Testis (tissue), 3 donors: ENCODE results near the gene TNFSF13. TPM values are rescaled to one million over a fixed set of nuclear protein-coding genes. Genes with fewer than 3 reads are reported as not detected.
"Not testable (repeated sequence)": the region's sequence is repeated elsewhere in the genome, so short reads cannot be mapped to it uniquely, and the experiment has no call there.

ENCODE experiments used
- DNase-seq: peaks from one replicate; pipeline ENCODE4 v3.0.0-alpha.2; 2019
- H3K27ac ChIP-seq, 2 donors: fragments of 200-600 bp; sonication (generic); one replicate each; pipeline ENCODE4 v1.5.1; 2019
- H3K27me3 ChIP-seq: fragments of 200-600 bp; sonication (generic); one replicate; pipeline ENCODE4 v1.5.1; 2019
- H3K36me3 ChIP-seq: fragments of 200-600 bp; sonication (generic); one replicate; pipeline ENCODE4 v1.5.1; 2017; ENCODE audit warnings: low read depth; ENCODE audit errors: missing control alignments
- H3K4me1 ChIP-seq: fragments of 200-600 bp; sonication (generic); one replicate; pipeline ENCODE4 v1.5.1; 2019
- H3K4me3 ChIP-seq, 2 donors: fragments of 200-600 bp; sonication (generic); one replicate each; pipeline ENCODE4 v1.5.1; 2017 to 2019
- H3K9me3 ChIP-seq: fragments of 200-600 bp; sonication (generic); one replicate; pipeline ENCODE4 v1.5.1; 2017
- CTCF ChIP-seq, 3 experiments: fragments of 450-650 bp in 2 of 3; fragments of 200-600 bp in 1 of 3; sonication (generic) in 1 of 3; IDR thresholded peaks; one replicate each; pipeline ENCODE4 v1.5.1; 2016 to 2019; ENCODE audit warnings: antibody characterized with exemption in 3 of 3, mild to moderate bottlenecking in 2 of 3, moderate library complexity in 1 of 3
- POLR2A ChIP-seq: fragments of 450-650 bp; IDR thresholded peaks from one replicate; pipeline ENCODE4 v1.6.1; 2017; ENCODE audit warnings: antibody characterized with exemption, mild to moderate bottlenecking, moderate library complexity
- WGBS, 2 donors: methylation state at CpG; one replicate each; pipeline ENCODE4 v1.1.5; 2018; 5-methylcytosine and 5-hydroxymethylcytosine counted together
- intact Hi-C: fragments of 100-400 bp; cut with DNase I; formaldehyde crosslinking; loops from one replicate; pipeline ENCODE4 v1.15.1; 2023; ENCODE audit warnings: low total_unique reads
- polyA plus RNA-seq: library from polyadenylated mRNA; stranded (reverse); fragments of 350-450 nt; fragmentation: Illumina TruSeq; extraction: RNeasy Lipid Tissue Mini Kit (QIAGEN cat#74804); gene quantifications from one replicate; pipeline ENCODE4 v1.2.3, GENCODE V29; 2014; ENCODE audit warnings: low read depth, low replicate concordance; ENCODE audit not compliant: insufficient read depth
- small RNA-seq, 2 donors: library from RNA; depleted of rRNA; stranded (forward); fragments of <200 nt; gene quantifications; one replicate each; pipeline ENCODE3, GENCODE V24; 2016
- total RNA-seq, 2 donors: library from RNA; depleted of rRNA; stranded (reverse); fragments of >200 nt; gene quantifications; one replicate each; pipeline ENCODE4 v1.2.3, GENCODE V29; 2016

The TNFSF13 gene
- total and polyA plus RNA-seq, 3 donors from 2014 or later = 1.2 to 11.5 (median 5.1) TPM

GRCh38 chr17:7593296-7593695 is 34.7 kb downstream of the TNFSF13 start:
- no peaks in the 10 kb centered on the region for H3K9me3 ChIP-seq
- H3K27ac ChIP-seq = no peak overlapping the region
- no peak for TF ChIP-seq POLR2A
- H3K36me3 ChIP-seq = no peaks in the 10 kb centered on the region
- whole genome bisulfite sequencing, 2 donors = 85 to 86% methylated on average over 12 of the region's 12 CpGs
- no peak overlapping the region for H3K4me3 ChIP-seq
- intact Hi-C loops = no loop called here
- H3K27me3 ChIP-seq = no peaks in the 10 kb centered on the region
- DNase-seq = no peak
- peaks cover 2% of the 10 kb centered on the region for H3K4me1 ChIP-seq

- DNase-seq, H3K27ac ChIP-seq, H3K36me3 ChIP-seq, H3K9me3 ChIP-seq, intact Hi-C loops, H3K27me3 ChIP-seq, H3K4me3 ChIP-seq, H3K4me1 ChIP-seq: not testable (repeated sequence)
- 71 to 88% methylated on average over 5 of the region's 5 CpGs for WGBS, 2 donors
Observed at GRCh38 chr17:7597561-7597960, 39.0 kb downstream of the TNFSF13 start.

- Histone ChIP-seq H3K27ac (no peak overlapping the region), H3K4me3 (no peak overlapping the region), H3K27me3 (no peaks in the 10 kb centered on the region), H3K4me1 (no peaks in the 10 kb centered on the region), H3K36me3 (no peaks in the 10 kb centered on the region), H3K9me3 (no peaks in the 10 kb centered on the region)
- 74 to 80% methylated on average over 4 of the region's 4 CpGs for WGBS, 2 donors
- intact Hi-C loops = no loop called here
- TF ChIP-seq CTCF (IDR thresholded peaks at IDR 0.05) = no peak
- no peak for TF ChIP-seq POLR2A
- no peak for DNase-seq
Observed at GRCh38 chr17:7606280-7606679, 47.7 kb downstream of the TNFSF13 start.

- peaks cover 23% of the 10 kb centered on the region for H3K4me1 ChIP-seq
- WGBS, 2 donors = 94 to 97% methylated on average over 2 of the region's 2 CpGs
- DNase-seq = no peak
- no peaks in the 10 kb centered on the region for H3K27me3 ChIP-seq
- H3K36me3 ChIP-seq = no peaks in the 10 kb centered on the region
- H3K4me3 ChIP-seq = no peak overlapping the region
- no peak overlapping the region for H3K27ac ChIP-seq
- H3K9me3 ChIP-seq = no peaks in the 10 kb centered on the region
- intact Hi-C loops = no loop called here
- no peak for TF ChIP-seq CTCF (IDR thresholded peaks at IDR 0.05)
- no peak for TF ChIP-seq POLR2A
Observed at GRCh38 chr17:7610641-7611040, 52.1 kb downstream of the TNFSF13 start.

Small RNA genes lying within 50 kb of the gene (small RNA-seq; reads per million reads assigned to genes)
- gene CD68 = 0 reads per million in 2 donors
- gene RF00019 = 0 reads per million in 2 donors
- gene SNORA48 = 0 reads per million in 2 donors
- gene SNORD10 = 0 reads per million in 2 donors

Other genes with a start within 250 kb of the TNFSF13 start
Only the 30 nearest of the 31 such genes appear.
- gene NEURL4, start 229.4 kb upstream of the TNFSF13 start, total RNA-seq = 10 to 100 TPM; 34.5 to 50.6 TPM
- gene NEURL4, start 229.4 kb upstream of the TNFSF13 start, polyA plus RNA-seq = 38.3 TPM
- 100 to 1,000 TPM in 1 of 2 donors, 10 to 100 TPM in 1; 12.6 to 140 TPM for gene ACAP1, start 222.2 kb upstream of the TNFSF13 start, total RNA-seq
- gene ACAP1, start 222.2 kb upstream of the TNFSF13 start, polyA plus RNA-seq = 95.2 TPM
- gene KCTD11, start 206.6 kb upstream of the TNFSF13 start, total RNA-seq = 1 to 10 TPM; 4.8 to 5.0 TPM
- gene KCTD11, start 206.6 kb upstream of the TNFSF13 start, polyA plus RNA-seq = 6.8 TPM
- gene TMEM95, start 203.6 kb upstream of the TNFSF13 start, total RNA-seq = 1 to 10 TPM; 2.8 to 6.6 TPM
- 9.9 TPM for gene TMEM95, start 203.6 kb upstream of the TNFSF13 start, polyA plus RNA-seq
- 1 to 10 TPM; 3.7 to 6.8 TPM for gene TNK1, start 177.7 kb upstream of the TNFSF13 start, total RNA-seq
- gene TNK1, start 177.7 kb upstream of the TNFSF13 start, polyA plus RNA-seq = 4.0 TPM
- gene PLSCR3, start 164.2 kb upstream of the TNFSF13 start, total RNA-seq = 10 to 100 TPM; 13.6 to 19.4 TPM
- 14.2 TPM for gene PLSCR3, start 164.2 kb upstream of the TNFSF13 start, polyA plus RNA-seq
- 10 to 100 TPM; 18.7 to 33.3 TPM for gene TMEM256, start 154.7 kb upstream of the TNFSF13 start, total RNA-seq
- gene TMEM256, start 154.7 kb upstream of the TNFSF13 start, polyA plus RNA-seq = 27.3 TPM
- 10 to 100 TPM in 1 of 2 donors, 1 to 10 TPM in 1; 9.9 to 10.7 TPM for gene NLGN2, start 150.9 kb upstream of the TNFSF13 start, total RNA-seq
- gene NLGN2, start 150.9 kb upstream of the TNFSF13 start, polyA plus RNA-seq = 8.4 TPM
- 10 to 100 TPM in 1 of 2 donors, 1 to 10 TPM in 1; 8.5 to 18.7 TPM for gene SPEM1, start 138.4 kb upstream of the TNFSF13 start, total RNA-seq
- gene SPEM1, start 138.4 kb upstream of the TNFSF13 start, polyA plus RNA-seq = 67.7 TPM
- gene SPEM2, start 133.1 kb upstream of the TNFSF13 start, total RNA-seq = 100 to 1,000 TPM in 1 of 2 donors, 10 to 100 TPM in 1; 41.4 to 202 TPM
- 111 TPM for gene SPEM2, start 133.1 kb upstream of the TNFSF13 start, polyA plus RNA-seq
- gene SPEM3, start 129.9 kb upstream of the TNFSF13 start, total RNA-seq = 10 to 100 TPM in 1 of 2 donors, 1 to 10 TPM in 1; 5.7 to 18.8 TPM
- gene SPEM3, start 129.9 kb upstream of the TNFSF13 start, polyA plus RNA-seq = 63.0 TPM
- 10 to 100 TPM in 1 of 2 donors, 1 to 10 TPM in 1; 7.9 to 11.7 TPM for gene TMEM102, start 123.3 kb upstream of the TNFSF13 start, total RNA-seq
- gene TMEM102, start 123.3 kb upstream of the TNFSF13 start, polyA plus RNA-seq = 6.5 TPM
- 1 to 10 TPM; 3.2 to 4.2 TPM for gene FGF11, start 119.2 kb upstream of the TNFSF13 start, total RNA-seq
- gene FGF11, start 119.2 kb upstream of the TNFSF13 start, polyA plus RNA-seq = 4.6 TPM
- 1 to 10 TPM; 6.2 to 7.4 TPM for gene CHRNB1, start 113.7 kb upstream of the TNFSF13 start, total RNA-seq
- 6.9 TPM for gene CHRNB1, start 113.7 kb upstream of the TNFSF13 start, polyA plus RNA-seq
- gene ZBTB4, start 79.1 kb upstream of the TNFSF13 start, total RNA-seq = 10 to 100 TPM; 34.0 to 43.4 TPM
- gene ZBTB4, start 79.1 kb upstream of the TNFSF13 start, polyA plus RNA-seq = 39.5 TPM
- gene SLC35G6, start 77.3 kb upstream of the TNFSF13 start, total RNA-seq = 1 to 10 TPM; 1.8 to 3.9 TPM
- 3.9 TPM for gene SLC35G6, start 77.3 kb upstream of the TNFSF13 start, polyA plus RNA-seq
- gene POLR2A, start 74.4 kb upstream of the TNFSF13 start, total RNA-seq = 100 to 1,000 TPM; 359 to 391 TPM
- 175 TPM for gene POLR2A, start 74.4 kb upstream of the TNFSF13 start, polyA plus RNA-seq
- 10 to 100 TPM; 17.0 to 20.6 TPM for gene TNFSF12, start 9.7 kb upstream of the TNFSF13 start, total RNA-seq
- 21.5 TPM for gene TNFSF12, start 9.7 kb upstream of the TNFSF13 start, polyA plus RNA-seq
- 10 to 100 TPM; 77.4 to 83.5 TPM for gene SENP3, start 3.2 kb downstream of the TNFSF13 start, total RNA-seq
- 108 TPM for gene SENP3, start 3.2 kb downstream of the TNFSF13 start, polyA plus RNA-seq
- 1 to 10 TPM; 2.0 to 6.4 TPM for gene CD68, start 20.9 kb downstream of the TNFSF13 start, total RNA-seq
- 54.8 TPM for gene CD68, start 20.9 kb downstream of the TNFSF13 start, polyA plus RNA-seq
- gene MPDU1, start 25.1 kb downstream of the TNFSF13 start, total RNA-seq = 10 to 100 TPM; 55.7 to 88.7 TPM
- gene MPDU1, start 25.1 kb downstream of the TNFSF13 start, polyA plus RNA-seq = 60.9 TPM
- gene SOX15, start 31.3 kb downstream of the TNFSF13 start, total RNA-seq = 1 to 10 TPM; 2.8 to 4.0 TPM
- gene SOX15, start 31.3 kb downstream of the TNFSF13 start, polyA plus RNA-seq = 2.6 TPM
- 10 to 100 TPM; 53.8 to 60.3 TPM for gene FXR2, start 56.1 kb downstream of the TNFSF13 start, total RNA-seq
- gene FXR2, start 56.1 kb downstream of the TNFSF13 start, polyA plus RNA-seq = 76.0 TPM
- 100 to 1,000 TPM; 108 to 112 TPM for gene SAT2, start 69.1 kb downstream of the TNFSF13 start, total RNA-seq
- 128 TPM for gene SAT2, start 69.1 kb downstream of the TNFSF13 start, polyA plus RNA-seq
- gene SHBG, start 71.4 kb downstream of the TNFSF13 start, total RNA-seq = 1 to 10 TPM; 3.2 to 6.1 TPM
- gene SHBG, start 71.4 kb downstream of the TNFSF13 start, polyA plus RNA-seq = 17.8 TPM
- 10 to 100 TPM in 1 of 2 donors, 1 to 10 TPM in 1; 6.1 to 11.6 TPM for gene ATP1B2, start 92.2 kb downstream of the TNFSF13 start, total RNA-seq
- 10.1 TPM for gene ATP1B2, start 92.2 kb downstream of the TNFSF13 start, polyA plus RNA-seq
- gene TP53, start 128.7 kb downstream of the TNFSF13 start, total RNA-seq = 10 to 100 TPM; 45.0 to 47.1 TPM
- gene TP53, start 128.7 kb downstream of the TNFSF13 start, polyA plus RNA-seq = 32.1 TPM
- 10 to 100 TPM; 10.5 to 11.3 TPM for gene WRAP53, start 129.7 kb downstream of the TNFSF13 start, total RNA-seq
- 12.0 TPM for gene WRAP53, start 129.7 kb downstream of the TNFSF13 start, polyA plus RNA-seq
- 1 to 10 TPM in 1 of 2 donors, under 1 TPM in 1; 0.93 to 2.0 TPM for gene EFNB3, start 146.5 kb downstream of the TNFSF13 start, total RNA-seq
- gene EFNB3, start 146.5 kb downstream of the TNFSF13 start, polyA plus RNA-seq = 3.5 TPM
- 10 to 100 TPM; 11.7 to 22.7 TPM for gene DNAH2, start 159.0 kb downstream of the TNFSF13 start, total RNA-seq
- 24.9 TPM for gene DNAH2, start 159.0 kb downstream of the TNFSF13 start, polyA plus RNA-seq